ENCODE measurements around the gene UNC5B.
A peak's percentile ranks its signal among the peaks of the same experiment; 100 is the strongest.

UNC5B gene

DNA sequence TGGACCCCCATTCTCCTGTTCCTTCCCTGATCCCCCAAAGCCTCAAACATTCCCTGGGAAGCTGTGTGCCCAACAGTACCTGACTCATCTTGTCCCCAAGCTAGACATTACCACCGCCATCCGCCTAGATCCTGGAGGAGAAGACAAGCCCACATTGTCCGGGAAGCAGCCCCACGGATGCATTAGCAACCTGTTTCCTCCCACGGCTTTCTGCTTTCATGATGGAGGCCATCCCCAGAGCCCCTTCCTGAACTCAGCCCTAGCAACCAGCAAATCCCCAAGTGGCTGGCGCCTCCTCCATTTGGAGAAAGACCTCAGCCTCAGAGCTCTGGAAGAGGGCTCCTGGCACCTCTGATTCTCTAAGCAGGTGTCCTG, 104.4 kb downstream of the UNC5B start:
- no peak for DNase-seq (ENCODE audit: low read depth in 2 of 2)

DNA sequence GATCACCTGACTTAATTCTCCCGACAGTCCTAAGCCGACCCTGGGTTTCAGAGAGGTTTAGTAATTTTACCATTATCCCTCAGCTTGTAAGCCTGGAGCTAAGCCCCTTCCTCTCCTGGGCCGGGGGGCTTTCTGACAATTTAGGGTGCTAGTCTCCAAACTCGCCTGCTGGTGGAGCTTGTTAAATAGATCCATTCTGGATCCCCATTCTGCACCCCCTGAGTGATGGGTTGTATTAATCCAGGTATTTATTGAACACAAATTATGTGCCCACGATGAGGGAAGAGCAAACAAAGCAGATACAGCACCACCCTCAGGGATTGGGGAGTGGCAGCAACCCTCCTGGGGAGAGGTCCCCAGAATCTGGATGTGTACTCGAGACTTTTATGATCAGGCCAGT, 105.4 kb downstream of the UNC5B start:
- DNase-seq (ENCODE audit: low read depth in 2 of 2) = no peak

DNA sequence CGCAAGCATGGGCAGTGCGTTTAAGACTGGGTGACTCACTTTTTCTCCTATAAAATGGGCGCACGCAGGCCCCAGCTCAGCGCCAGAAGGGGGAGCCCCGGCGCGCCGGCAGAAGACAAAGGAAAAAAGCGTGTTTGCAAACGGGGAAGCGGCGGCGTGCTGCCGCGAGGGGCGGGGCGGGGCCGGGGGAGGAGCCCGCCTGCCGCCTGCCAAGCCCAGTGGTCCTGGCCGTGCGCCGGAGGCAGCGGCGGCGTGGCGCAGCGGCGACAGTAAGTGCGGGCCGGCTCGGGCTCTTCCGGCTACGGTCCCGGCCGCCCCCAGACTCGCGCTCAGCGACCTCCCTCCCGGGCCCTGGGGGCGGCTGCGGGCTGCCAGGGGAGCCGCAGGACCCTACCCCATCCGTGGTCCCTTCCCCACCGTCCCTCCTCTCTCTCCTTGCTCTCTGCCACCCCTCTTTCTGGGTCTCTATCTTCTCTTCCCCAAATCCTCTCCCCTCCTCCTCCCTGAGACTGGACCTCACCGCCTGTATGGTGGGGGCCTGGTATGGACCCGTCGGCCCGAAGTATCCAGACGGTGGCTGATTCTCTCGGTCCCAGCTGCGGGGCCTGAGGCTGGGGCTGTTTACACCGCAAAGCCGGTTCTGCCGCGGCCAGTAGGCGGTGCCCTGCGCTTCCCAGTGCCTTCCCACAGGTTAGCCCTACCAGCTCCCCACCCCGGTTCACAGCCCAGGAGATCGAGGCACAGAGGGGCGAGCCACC, 106.9 kb downstream of the UNC5B start, which contains the start of gene SLC29A3:
SLC29A3 (plus strand) TSS at position 218 of the 758 bp plus-strand sequence; CDS start at position 269, 51 bp downstream.
- peak; percentile 80 to 82 for DNase-seq (ENCODE audit: low read depth in 2 of 2)

DNA sequence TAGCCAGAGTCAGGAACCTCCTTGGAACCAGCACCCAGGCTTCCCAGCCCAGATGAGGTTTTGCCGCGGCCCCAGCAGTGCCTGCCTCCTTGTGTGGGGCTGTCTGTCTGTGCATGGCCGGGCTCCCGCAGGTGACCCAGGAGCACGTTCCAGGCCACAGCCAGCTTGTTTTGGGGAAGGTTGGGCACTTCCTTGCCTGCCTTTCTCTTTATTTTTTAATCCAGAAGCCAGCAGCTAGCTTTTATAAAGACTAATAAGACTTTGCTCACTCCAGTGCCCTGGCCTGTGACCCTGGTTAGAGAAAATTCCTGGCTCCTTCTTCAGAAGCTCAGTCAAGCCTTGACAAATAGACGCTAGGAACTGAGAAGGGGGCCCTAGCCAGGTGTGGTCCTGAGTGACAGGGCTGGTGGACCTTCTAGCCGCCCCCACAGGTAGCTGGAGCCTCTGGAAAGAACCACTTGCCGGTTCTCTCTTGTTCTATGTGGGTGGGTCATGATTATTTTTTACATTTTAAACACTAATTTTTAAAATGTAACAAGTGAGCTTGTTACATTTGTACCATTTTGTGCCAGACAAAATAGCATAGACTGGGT, 107.5 kb downstream of the UNC5B start:
- no peak for DNase-seq (ENCODE audit: low read depth in 2 of 2)

- no peak for DNase-seq (ENCODE audit: low read depth in 2 of 2)
These were observed 108.2 kb downstream of the UNC5B start for GRCh38 chr10:71320592-71320991.

- DNase-seq (ENCODE audit: low read depth in 2 of 2) = no peak
These were observed 109.0 kb downstream of the UNC5B start for GRCh38 chr10:71321386-71321785.

GRCh38 chr10:71323407-71323806, 111.0 kb downstream of the UNC5B start:
- no peak for DNase-seq (ENCODE audit: low read depth in 2 of 2)

- DNase-seq (ENCODE audit: low read depth in 2 of 2) = no peak
These were observed 112.4 kb downstream of the UNC5B start for GRCh38 chr10:71324743-71325142.

GRCh38 chr10:71325267-71325666, 112.9 kb downstream of the UNC5B start:
- DNase-seq (ENCODE audit: low read depth in 2 of 2) = no peak

DNA sequence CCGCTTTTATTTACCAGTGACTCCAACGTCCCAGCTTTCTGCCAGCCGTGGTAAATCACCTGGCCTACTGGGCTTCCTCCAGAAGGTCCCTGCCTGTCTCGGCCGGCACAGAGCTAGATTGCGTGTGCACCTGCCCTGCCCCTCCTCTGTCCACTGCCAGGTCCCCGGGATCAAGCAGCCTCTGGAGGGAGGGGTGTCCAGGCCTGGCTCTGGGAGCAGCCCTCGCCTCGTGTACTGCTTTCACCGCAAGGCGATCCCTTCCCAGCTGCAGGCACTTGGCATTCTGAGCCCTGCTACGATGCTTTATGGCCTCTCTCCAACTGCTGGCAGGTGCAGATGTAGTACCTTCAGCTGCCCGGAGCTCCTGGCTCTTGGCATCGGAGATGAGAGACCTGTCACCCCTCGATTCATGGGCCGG, 114.1 kb downstream of the UNC5B start:
- no peak for DNase-seq (ENCODE audit: low read depth in 2 of 2)

GRCh38 chr10:71330789-71331404, 118.5 kb downstream of the UNC5B start:
- DNase-seq (ENCODE audit: low read depth in 2 of 2) = no peak

GRCh38 chr10:71331736-71332135, 119.4 kb downstream of the UNC5B start:
- DNase-seq (ENCODE audit: low read depth in 2 of 2) = no peak

DNA sequence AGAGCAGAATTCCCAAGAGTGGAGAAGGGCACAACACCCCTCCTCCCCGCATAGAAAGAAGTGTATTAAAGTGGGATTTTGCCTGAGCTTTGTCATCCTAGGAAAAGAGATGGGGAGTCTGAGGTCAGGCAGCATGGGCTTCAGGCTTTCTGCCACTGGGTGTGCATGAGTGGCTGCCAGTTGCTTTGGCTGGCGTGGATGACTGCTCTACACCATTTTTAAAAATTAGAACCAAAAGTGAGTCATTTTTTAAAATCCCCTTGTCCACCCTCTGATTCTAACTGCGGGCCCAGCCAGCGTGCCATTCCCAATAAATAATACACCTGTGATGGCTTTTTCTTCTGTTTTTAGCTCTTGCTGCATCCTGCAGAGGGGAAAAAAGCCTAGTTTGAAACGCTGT, 120.1 kb downstream of the UNC5B start:
- DNase-seq (ENCODE audit: low read depth in 2 of 2) = no peak

- DNase-seq (ENCODE audit: low read depth in 2 of 2) = no peak
These were observed 120.9 kb downstream of the UNC5B start for GRCh38 chr10:71333129-71333887.

- DNase-seq (ENCODE audit: low read depth in 2 of 2) = no peak
These were observed 121.9 kb downstream of the UNC5B start for GRCh38 chr10:71334221-71334791.

- DNase-seq (ENCODE audit: low read depth in 2 of 2) = no peak
These were observed 122.9 kb downstream of the UNC5B start for GRCh38 chr10:71335173-71335708.

- DNase-seq (ENCODE audit: low read depth in 2 of 2) = no peak
These were observed 124.3 kb downstream of the UNC5B start for GRCh38 chr10:71336632-71337031.

DNA sequence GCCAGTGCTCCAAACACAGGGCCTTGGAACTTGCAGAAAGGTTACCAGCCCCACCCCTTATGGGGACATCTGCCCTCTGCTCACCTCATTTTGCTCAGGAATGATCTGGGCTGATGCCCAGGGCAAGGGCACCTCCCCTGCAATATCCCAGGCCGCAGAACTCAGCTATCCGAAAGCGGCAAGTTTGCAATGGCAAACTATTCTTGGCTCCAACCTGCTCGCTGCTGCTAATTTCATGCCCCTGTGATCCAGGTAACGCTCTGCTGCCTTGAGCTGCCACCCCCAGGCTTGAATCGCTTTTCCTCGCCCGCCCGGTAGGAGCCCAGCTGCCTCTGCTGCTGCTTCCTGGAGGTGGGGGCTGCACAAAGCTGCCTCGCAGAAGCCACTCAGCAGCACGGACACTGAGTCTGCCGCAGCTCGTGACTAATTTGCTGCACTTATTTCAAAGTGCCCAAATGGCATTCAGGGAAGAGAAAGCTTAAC, 124.9 kb downstream of the UNC5B start:
- DNase-seq (ENCODE audit: low read depth in 2 of 2) = no peak

GRCh38 chr10:71338728-71339495, 126.5 kb downstream of the UNC5B start:
- no peak for DNase-seq (ENCODE audit: low read depth in 2 of 2)

GRCh38 chr10:71339796-71340589, 127.6 kb downstream of the UNC5B start:
- no peak for DNase-seq (ENCODE audit: low read depth in 2 of 2)

All from stimulated activated CD4-positive, alpha-beta T cell treated with anti-CD3 and anti-CD28 coated beads, Interleukin-1b, Interleukin-23, amount 100 ng/mL, for 4 hours (primary cell).